ENCODE results near the gene ZDHHC15.
"Not testable (repeated sequence)": the region's sequence is repeated elsewhere in the genome, so short reads cannot be mapped to it uniquely, and the experiment has no call there.

The ZDHHC15 gene

GRCh38 chrX:75522565-75523431 lies at the start of gene ZDHHC15:
Gene ZDHHC15, minus strand, starts transcription at chrX:75523037. Its CDS starts 13 bp downstream, at chrX:75523024.
- FAIRE-seq = no peak

- FAIRE-seq = not testable (repeated sequence)
Observed at GRCh38 chrX:75560544-75560943, 37.7 kb upstream of the ZDHHC15 start.

GRCh38 chrX:75547783-75548182 lies 24.9 kb upstream of the ZDHHC15 start:
- FAIRE-seq = no peak

- FAIRE-seq = no peak
Observed at GRCh38 chrX:75546724-75547511, 24.1 kb upstream of the ZDHHC15 start.

GRCh38 chrX:75544786-75545185 lies 21.9 kb upstream of the ZDHHC15 start:
- no peak for FAIRE-seq

- FAIRE-seq = no peak
Observed at GRCh38 chrX:75483933-75484332, 38.9 kb downstream of the ZDHHC15 start.

GRCh38 chrX:75461780-75462179 lies 61.1 kb downstream of the ZDHHC15 start:
- not testable (repeated sequence) for FAIRE-seq

- FAIRE-seq = no peak
Observed at GRCh38 chrX:75421688-75422230, 101.1 kb downstream of the ZDHHC15 start.

GRCh38 chrX:75407153-75407552 lies 115.7 kb downstream of the ZDHHC15 start:
- not testable (repeated sequence) for FAIRE-seq

GRCh38 chrX:75390470-75390869 lies 132.4 kb downstream of the ZDHHC15 start:
- no peak for FAIRE-seq

- FAIRE-seq = no peak
Observed at GRCh38 chrX:75369721-75370120, 153.1 kb downstream of the ZDHHC15 start.

GRCh38 chrX:75366861-75367260 lies 156.0 kb downstream of the ZDHHC15 start:
- no peak for FAIRE-seq

GRCh38 chrX:75365243-75365975 lies 157.4 kb downstream of the ZDHHC15 start:
- FAIRE-seq = peak; percentile 57

GRCh38 chrX:75361788-75362187 lies 161.0 kb downstream of the ZDHHC15 start:
- no peak for FAIRE-seq

- FAIRE-seq = not testable (repeated sequence)
Observed at GRCh38 chrX:75348601-75349000, 174.2 kb downstream of the ZDHHC15 start.

- no peak for FAIRE-seq
Observed at GRCh38 chrX:75337525-75337924, 185.3 kb downstream of the ZDHHC15 start.

- no peak for FAIRE-seq
Observed at GRCh38 chrX:75335127-75335458, 187.7 kb downstream of the ZDHHC15 start.

- not testable (repeated sequence) for FAIRE-seq
Observed at GRCh38 chrX:75334407-75335126, 188.3 kb downstream of the ZDHHC15 start.

GRCh38 chrX:75327607-75328006 lies 195.2 kb downstream of the ZDHHC15 start:
- FAIRE-seq = no peak

Data from colon (tissue), 2 donors.